GM21619 (cell line): ENCODE data around the gene FBXO21.
"Not testable (repeated sequence)": the region's sequence is repeated elsewhere in the genome, so short reads cannot be mapped to it uniquely, and the experiment has no call there.

Experiments used
- ATAC-seq: cut with Tn5 transposase; IDR thresholded peaks from one replicate; pipeline ENCODE4 v1.9.1; 2021; ENCODE audit not compliant: unreplicated experiment

The FBXO21 gene

GRCh38 chr12:117190210-117190781, at the start of gene FBXO21:
TSS of gene FBXO21 (minus strand) at chr12:117190470. CDS start at chr12:117190456, 14 bp downstream.
- ATAC-seq = peak; percentile 93

- peak; percentile 53 for ATAC-seq
Measured at GRCh38 chr12:117236456-117237001, 46.3 kb upstream of the FBXO21 start.

- ATAC-seq = no peak
Measured at GRCh38 chr12:117235261-117235660, 45.0 kb upstream of the FBXO21 start.

GRCh38 chr12:117234441-117234840, 44.2 kb upstream of the FBXO21 start:
- ATAC-seq = no peak

- ATAC-seq = no peak
Measured at GRCh38 chr12:117231750-117232149, 41.5 kb upstream of the FBXO21 start.

- ATAC-seq = no peak
Measured at GRCh38 chr12:117228239-117228638, 38.0 kb upstream of the FBXO21 start.

- no peak for ATAC-seq
Measured at GRCh38 chr12:117227000-117227653, 36.9 kb upstream of the FBXO21 start.

- no peak for ATAC-seq
Measured at GRCh38 chr12:117226505-117226904, 36.2 kb upstream of the FBXO21 start.

- no peak for ATAC-seq
Measured at GRCh38 chr12:117225179-117225578, 34.9 kb upstream of the FBXO21 start.

GRCh38 chr12:117220947-117221346, 30.7 kb upstream of the FBXO21 start:
- ATAC-seq = not testable (repeated sequence)

- no peak for ATAC-seq
Measured at GRCh38 chr12:117218149-117218548, 27.9 kb upstream of the FBXO21 start.

GRCh38 chr12:117216686-117217085, 26.4 kb upstream of the FBXO21 start:
- no peak for ATAC-seq

- ATAC-seq = no peak
Measured at GRCh38 chr12:117214797-117215196, 24.5 kb upstream of the FBXO21 start.

GRCh38 chr12:117213295-117213808, 23.1 kb upstream of the FBXO21 start:
- ATAC-seq = no peak

GRCh38 chr12:117212563-117213190, 22.4 kb upstream of the FBXO21 start:
- ATAC-seq = peak; percentile 75

GRCh38 chr12:117210266-117210918, 20.1 kb upstream of the FBXO21 start:
- ATAC-seq = no peak

GRCh38 chr12:117209626-117210025, 19.4 kb upstream of the FBXO21 start:
- no peak for ATAC-seq

- no peak for ATAC-seq
Measured at GRCh38 chr12:117208811-117209455, 18.7 kb upstream of the FBXO21 start.

- ATAC-seq = no peak
Measured at GRCh38 chr12:117208206-117208605, 17.9 kb upstream of the FBXO21 start.

- ATAC-seq = no peak
Measured at GRCh38 chr12:117207675-117208074, 17.4 kb upstream of the FBXO21 start.

- no peak for ATAC-seq
Measured at GRCh38 chr12:117202556-117202955, 12.3 kb upstream of the FBXO21 start.
